Type B pancreatic cell (in vitro differentiated cells): ENCODE measurements around the gene NYNRIN. TPM values are rescaled to one million over a fixed set of nuclear protein-coding genes. Genes with fewer than 3 reads are reported as not detected.

Experiments
- DNase-seq: peaks from one replicate; pipeline ENCODE4 v3.0.0; 2021; ENCODE audit warnings: mixed read lengths; ENCODE audit not compliant: unreplicated experiment; ENCODE audit errors: extremely low spot score
- H3K27ac Mint-ChIP-seq: 2 replicates; pipeline ENCODE4 v1.8.0; 2021; ENCODE audit warnings: mild to moderate bottlenecking, mixed read lengths
- H3K27me3 Mint-ChIP-seq: 2 replicates; pipeline ENCODE4 v1.8.0; 2021; ENCODE audit warnings: mixed read lengths
- H3K36me3 Mint-ChIP-seq: 2 replicates; pipeline ENCODE4 v1.8.0; 2021; ENCODE audit warnings: mixed read lengths
- H3K4me1 Mint-ChIP-seq: one replicate; pipeline ENCODE4 v1.8.0; 2021; ENCODE audit warnings: mixed read lengths; ENCODE audit not compliant: unreplicated experiment
- H3K4me3 Mint-ChIP-seq: 2 replicates; pipeline ENCODE4 v1.8.0; 2021; ENCODE audit warnings: mild to moderate bottlenecking, mixed read lengths
- H3K9me3 Mint-ChIP-seq: 2 replicates; pipeline ENCODE4 v1.8.0; 2021; ENCODE audit warnings: mixed read lengths
- CTCF ChIP-seq: fragments of 200-600 bp; sonication (generic); conservative IDR thresholded peaks from 2 replicates; pipeline ENCODE4 v1.5.0; 2021; ENCODE audit warnings: antibody characterized with exemption, mild to moderate bottlenecking
- total RNA-seq: library from RNA; stranded (reverse); gene quantifications from 2 replicates; pipeline ENCODE4 v1.2.1, GENCODE V29; 2021; ENCODE audit warnings: low replicate concordance

The NYNRIN gene
- total RNA-seq, 1 donor from 2014 or later: 79.2 TPM

- peaks cover 12% of the 10 kb centered on the region for H3K4me1 Mint-ChIP-seq
- H3K36me3 Mint-ChIP-seq: peaks cover 7% of the 10 kb centered on the region
- peak overlapping the region; percentile 62 for H3K4me3 Mint-ChIP-seq
- H3K9me3 Mint-ChIP-seq: no peaks in the 10 kb centered on the region
- peak overlapping the region; percentile 48 for H3K27ac Mint-ChIP-seq
- TF ChIP-seq CTCF: no peak
- no peaks in the 10 kb centered on the region for H3K27me3 Mint-ChIP-seq
- no peak for DNase-seq
These were observed 29.0 kb downstream of the NYNRIN start for GRCh38 chr14:24427537-24428508.

- DNase-seq: peak; percentile 68
These were observed 30.0 kb downstream of the NYNRIN start for GRCh38 chr14:24428628-24429394.

GRCh38 chr14:24429395-24430142 lies 30.8 kb downstream of the NYNRIN start, which contains the start of the genes CBLN3 and KHNYN:
CBLN3 (minus strand) TSS chr14:24429668; CDS start chr14:24429054, 614 bp downstream.
KHNYN (plus strand) TSS chr14:24429954; CDS start chr14:24430731, 777 bp downstream.
- peak within 1 kb of the TSS; percentile 94 for H3K27ac Mint-ChIP-seq
- H3K36me3 Mint-ChIP-seq: peaks cover 11% of the 10 kb centered on the region
- no peaks in the 10 kb centered on the region for H3K9me3 Mint-ChIP-seq
- H3K4me1 Mint-ChIP-seq: peaks cover 21% of the 10 kb centered on the region
- peak; percentile 88 for DNase-seq
- no peak for TF ChIP-seq CTCF
- peak within 1 kb of the TSS; percentile 90 for H3K4me3 Mint-ChIP-seq
- no peaks in the 10 kb centered on the region for H3K27me3 Mint-ChIP-seq

More at GRCh38 chr14:24428628-24429394, 30.0 kb downstream of the NYNRIN start:
- Mint-ChIP-seq H3K36me3 (peaks cover 11% of the 10 kb centered on the region), H3K27me3 (no peaks in the 10 kb centered on the region), H3K4me1 (peaks cover 21% of the 10 kb centered on the region), H3K9me3 (no peaks in the 10 kb centered on the region), H3K27ac (peak overlapping the region; percentile 94), H3K4me3 (peak overlapping the region; percentile 89)
- no peak for TF ChIP-seq CTCF

GRCh38 chr14:24430143-24430681 lies 31.4 kb downstream of the NYNRIN start:
- Mint-ChIP-seq H3K4me1 (peaks cover 26% of the 10 kb centered on the region), H3K4me3 (peak overlapping the region; percentile 90), H3K9me3 (no peaks in the 10 kb centered on the region), H3K27me3 (no peaks in the 10 kb centered on the region), H3K36me3 (peaks cover 16% of the 10 kb centered on the region), H3K27ac (peak overlapping the region; percentile 80)
- no peak for TF ChIP-seq CTCF
- no peak for DNase-seq
